BE2C (cell line): ENCODE measurements around the gene RSBN1L. TPM values are rescaled to one million over a fixed set of nuclear protein-coding genes. Genes with fewer than 3 reads are reported as not detected.
A peak's percentile ranks its signal among the peaks of the same experiment; 100 is the strongest.
"Not testable (repeated sequence)": the region's sequence is repeated elsewhere in the genome, so short reads cannot be mapped to it uniquely, and the experiment has no call there.

Experiments used
- DNase-seq: peaks from one replicate; pipeline ENCODE4 v3.0.0-alpha.2; 2020
- H3K27me3 ChIP-seq: fragments of 250-450 bp; sonication (Bioruptor Pico); 2 replicates; pipeline ENCODE4 v1.5.1; 2020; ENCODE audit warnings: mild to moderate bottlenecking
- H3K36me3 ChIP-seq: fragments of 250-450 bp; sonication (Bioruptor Pico); 2 replicates; pipeline ENCODE4 v1.5.1; 2020; ENCODE audit warnings: mild to moderate bottlenecking
- H3K4me1 ChIP-seq: fragments of 250-450 bp; sonication (Bioruptor Pico); 2 replicates; pipeline ENCODE4 v1.5.1; 2020
- H3K4me3 ChIP-seq: 2 replicates; pipeline ENCODE4 v1.5.1; 2011; ENCODE audit warnings: low read depth, low read length
- H3K9me3 ChIP-seq: fragments of 250-450 bp; sonication (Bioruptor Pico); 2 replicates; pipeline ENCODE4 v1.5.1; 2020
- CTCF ChIP-seq: IDR thresholded peaks from 2 replicates; pipeline ENCODE4 v1.5.1; 2012; ENCODE audit warnings: mild to moderate bottlenecking, low read depth, low read length
- polyA plus RNA-seq: library from polyadenylated mRNA; unstranded; fragments of >200 nt; gene quantifications from one replicate; pipeline ENCODE4 v1.2.1, GENCODE V29; 2012; ENCODE audit warnings: low read depth, missing spikeins; ENCODE audit not compliant: insufficient read length, insufficient read depth

The RSBN1L gene
- polyA plus RNA-seq = 19.5 TPM

GRCh38 chr7:77696057-77696642 is at the start of gene RSBN1L:
Gene RSBN1L (plus strand): TSS chr7:77696459. CDS start chr7:77696470, 11 bp downstream.
- DNase-seq = peak; percentile 99
- Histone ChIP-seq H3K4me1 (no peaks in the 10 kb centered on the region), H3K9me3 (no peaks in the 10 kb centered on the region), H3K36me3 (no peaks in the 10 kb centered on the region; the same call in 1 of the 2 replicates), H3K27me3 (no peaks in the 10 kb centered on the region), H3K4me3 (peak within 1 kb of the TSS; percentile 99)
- peak; percentile 30 for TF ChIP-seq CTCF

GRCh38 chr7:77648742-77649338 is 47.4 kb upstream of the RSBN1L start:
- DNase-seq = no peak
- Histone ChIP-seq H3K36me3 (peaks cover 5% of the 10 kb centered on the region; the same call in 1 of the 2 replicates), H3K27me3 (no peaks in the 10 kb centered on the region), H3K4me1 (no peaks in the 10 kb centered on the region), H3K9me3 (no peaks in the 10 kb centered on the region), H3K4me3 (no peak overlapping the region)
- no peak for TF ChIP-seq CTCF

GRCh38 chr7:77649716-77650349 is 46.4 kb upstream of the RSBN1L start:
- DNase-seq = no peak
- Histone ChIP-seq H3K4me3 (no peak overlapping the region), H3K9me3 (no peaks in the 10 kb centered on the region), H3K27me3 (no peaks in the 10 kb centered on the region), H3K36me3 (no peaks in the 10 kb centered on the region; the same call in 1 of the 2 replicates), H3K4me1 (no peaks in the 10 kb centered on the region)
- no peak for TF ChIP-seq CTCF

GRCh38 chr7:77651575-77652162 is 44.6 kb upstream of the RSBN1L start:
- DNase-seq = peak; percentile 30
- TF ChIP-seq CTCF = peak; percentile 82
- Histone ChIP-seq H3K4me1 (no peaks in the 10 kb centered on the region), H3K9me3 (no peaks in the 10 kb centered on the region), H3K36me3 (no peaks in the 10 kb centered on the region), H3K27me3 (no peaks in the 10 kb centered on the region), H3K4me3 (no peak overlapping the region)

GRCh38 chr7:77652826-77653225 is 43.4 kb upstream of the RSBN1L start:
- H3K36me3 ChIP-seq, H3K4me3 ChIP-seq, H3K4me1 ChIP-seq, H3K27me3 ChIP-seq, DNase-seq, H3K9me3 ChIP-seq: not testable (repeated sequence)

GRCh38 chr7:77653572-77653971 is 42.7 kb upstream of the RSBN1L start:
- Histone ChIP-seq H3K36me3 (no peaks in the 10 kb centered on the region), H3K4me1 (no peaks in the 10 kb centered on the region), H3K4me3 (no peak overlapping the region), H3K9me3 (no peaks in the 10 kb centered on the region), H3K27me3 (no peaks in the 10 kb centered on the region)
- TF ChIP-seq CTCF = no peak
- DNase-seq = no peak
